ENCODE data around the gene OR52A5.

Gene OR52A5

DNA sequence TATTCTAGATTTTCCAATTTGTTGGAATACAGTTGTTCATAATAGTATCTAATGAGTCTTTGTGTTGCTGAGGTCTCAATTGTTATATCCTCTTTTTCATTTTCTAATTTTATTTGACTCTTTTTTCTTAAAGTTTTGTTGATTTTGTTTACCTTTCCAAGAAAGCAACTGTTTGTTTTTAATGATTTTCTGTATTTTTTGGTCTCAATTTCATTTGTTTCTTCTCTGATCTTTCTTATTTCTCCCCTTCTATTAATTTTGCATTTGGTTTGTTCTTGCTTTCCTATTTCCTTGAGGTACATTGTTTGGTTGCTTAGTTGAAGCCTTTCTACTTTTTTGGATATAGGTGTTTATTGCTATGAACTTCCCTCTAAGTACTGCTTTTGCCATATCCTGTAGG is 21.6 kb upstream of the OR52A5 start:
- no peak overlapping the region for H4K8ac ChIP-seq (ENCODE audit: low read length)
- H3K27me3 ChIP-seq (ENCODE audit: control insufficient read depth in 1 of 2, insufficient read depth in 1 of 2, low read length in 2 of 2): no peaks in the 10 kb centered on the region
- no peak overlapping the region for H2AK5ac ChIP-seq (ENCODE audit: low read length, severe bottlenecking)
- H3K27ac ChIP-seq (ENCODE audit: low read length, poor library complexity, severe bottlenecking): no peak overlapping the region
- no peak overlapping the region for H2BK5ac ChIP-seq (ENCODE audit: low read depth, low read length, poor library complexity, severe bottlenecking)
- H3K36me3 ChIP-seq (ENCODE audit: control insufficient read depth in 1 of 2, insufficient read depth in 2 of 2, low read depth in 1 of 2, low read length in 2 of 2): no peaks in the 10 kb centered on the region
- no peak overlapping the region for H3K14ac ChIP-seq (ENCODE audit: low read length in 2 of 2)
- no peak for DNase-seq
- H2AFZ ChIP-seq (ENCODE audit: low read depth, low read length): no peak overlapping the region
- no peak overlapping the region for H2BK15ac ChIP-seq (ENCODE audit: low read depth, poor library complexity, severe bottlenecking)
- no peak overlapping the region for H3K4ac ChIP-seq (ENCODE audit: low read depth in 1 of 2, low read length in 2 of 2)
- no peak overlapping the region for H3K4me3 ChIP-seq (ENCODE audit: insufficient read depth in 1 of 2, low read depth in 1 of 2, low read length in 2 of 2)
- no peaks in the 10 kb centered on the region for H3K4me1 ChIP-seq (ENCODE audit: control insufficient read depth, insufficient read depth, low read depth, low read length)
- no peak overlapping the region for H4K91ac ChIP-seq (ENCODE audit: low read length)
- H3K18ac ChIP-seq (ENCODE audit: low read depth in 1 of 2, low read length in 2 of 2): no peak overlapping the region
- no peak overlapping the region for H2BK120ac ChIP-seq (ENCODE audit: low read depth, low read length)
- H3K79me1 ChIP-seq (replicated peaks; ENCODE audit: low read length, poor library complexity, severe bottlenecking): no peaks in the 10 kb centered on the region
- H3K9ac ChIP-seq (ENCODE audit: low read length): no peak overlapping the region
- H3K4me2 ChIP-seq (ENCODE audit: low read length, poor library complexity, severe bottlenecking): no peak overlapping the region
- H3K9me3 ChIP-seq (ENCODE audit: control insufficient read depth, low read length): no peaks in the 10 kb centered on the region
- H3K23ac ChIP-seq (ENCODE audit: low read length in 2 of 2): no peak overlapping the region
- no peak overlapping the region for H2BK12ac ChIP-seq (ENCODE audit: low read length in 2 of 2)

DNA sequence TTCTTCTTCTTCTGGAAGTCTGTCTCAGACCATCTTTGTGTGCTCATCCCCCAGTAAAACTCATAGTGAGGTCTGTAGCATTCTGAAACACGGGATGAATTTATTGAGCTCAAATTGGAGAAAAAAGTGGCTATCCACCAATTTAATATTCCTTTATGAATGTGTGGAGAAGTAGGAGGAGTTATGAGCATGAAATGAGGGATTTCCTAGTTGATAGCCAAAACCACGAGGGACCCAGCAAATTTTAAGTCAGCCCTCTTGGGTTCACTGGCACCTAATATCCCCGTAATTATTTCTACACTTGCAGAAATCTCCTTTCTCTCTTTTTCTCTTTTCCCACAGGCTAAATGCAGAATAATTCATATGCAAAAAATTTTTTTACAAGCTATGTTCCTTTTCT is 16.5 kb upstream of the OR52A5 start, which contains the start of gene OR52A1:
Gene OR52A1 (minus strand): TSS at position 101 of the 400 bp plus-strand sequence. CDS start 2,388 bp downstream, outside the sequence.
- H3K27me3 ChIP-seq (ENCODE audit: control insufficient read depth in 1 of 2, insufficient read depth in 1 of 2, low read length in 2 of 2): no peaks in the 10 kb centered on the region
- no peak within 1 kb of the TSS for H4K8ac ChIP-seq (ENCODE audit: low read length)
- H2BK12ac ChIP-seq (ENCODE audit: low read length in 2 of 2): no peak within 1 kb of the TSS
- no peak within 1 kb of the TSS for H3K9ac ChIP-seq (ENCODE audit: low read length)
- H3K4ac ChIP-seq (ENCODE audit: low read depth in 1 of 2, low read length in 2 of 2): no peak within 1 kb of the TSS
- H3K79me1 ChIP-seq (replicated peaks; ENCODE audit: low read length, poor library complexity, severe bottlenecking): no peaks in the 10 kb centered on the region
- H3K9me3 ChIP-seq (ENCODE audit: control insufficient read depth, low read length): no peaks in the 10 kb centered on the region
- H3K4me1 ChIP-seq (ENCODE audit: control insufficient read depth, insufficient read depth, low read depth, low read length): no peaks in the 10 kb centered on the region
- no peak within 1 kb of the TSS for H3K18ac ChIP-seq (ENCODE audit: low read depth in 1 of 2, low read length in 2 of 2)
- no peak within 1 kb of the TSS for H3K23ac ChIP-seq (ENCODE audit: low read length in 2 of 2)
- H3K36me3 ChIP-seq (ENCODE audit: control insufficient read depth in 1 of 2, insufficient read depth in 2 of 2, low read depth in 1 of 2, low read length in 2 of 2): no peaks in the 10 kb centered on the region
- no peak within 1 kb of the TSS for H4K91ac ChIP-seq (ENCODE audit: low read length)
- H2BK15ac ChIP-seq (ENCODE audit: low read depth, poor library complexity, severe bottlenecking): no peak within 1 kb of the TSS
- no peak within 1 kb of the TSS for H2AK5ac ChIP-seq (ENCODE audit: low read length, severe bottlenecking)
- H3K14ac ChIP-seq (ENCODE audit: low read length in 2 of 2): no peak within 1 kb of the TSS
- no peak for DNase-seq
- H2BK120ac ChIP-seq (ENCODE audit: low read depth, low read length): no peak within 1 kb of the TSS
- no peak within 1 kb of the TSS for H3K4me2 ChIP-seq (ENCODE audit: low read length, poor library complexity, severe bottlenecking)
- no peak within 1 kb of the TSS for H3K27ac ChIP-seq (ENCODE audit: low read length, poor library complexity, severe bottlenecking)
- H3K4me3 ChIP-seq (ENCODE audit: insufficient read depth in 1 of 2, low read depth in 1 of 2, low read length in 2 of 2): no peak within 1 kb of the TSS
- 67% methylated on average over 2 of the region's 3 CpGs for WGBS
- no peak within 1 kb of the TSS for H2AFZ ChIP-seq (ENCODE audit: low read depth, low read length)
- H2BK5ac ChIP-seq (ENCODE audit: low read depth, low read length, poor library complexity, severe bottlenecking): no peak within 1 kb of the TSS

DNA sequence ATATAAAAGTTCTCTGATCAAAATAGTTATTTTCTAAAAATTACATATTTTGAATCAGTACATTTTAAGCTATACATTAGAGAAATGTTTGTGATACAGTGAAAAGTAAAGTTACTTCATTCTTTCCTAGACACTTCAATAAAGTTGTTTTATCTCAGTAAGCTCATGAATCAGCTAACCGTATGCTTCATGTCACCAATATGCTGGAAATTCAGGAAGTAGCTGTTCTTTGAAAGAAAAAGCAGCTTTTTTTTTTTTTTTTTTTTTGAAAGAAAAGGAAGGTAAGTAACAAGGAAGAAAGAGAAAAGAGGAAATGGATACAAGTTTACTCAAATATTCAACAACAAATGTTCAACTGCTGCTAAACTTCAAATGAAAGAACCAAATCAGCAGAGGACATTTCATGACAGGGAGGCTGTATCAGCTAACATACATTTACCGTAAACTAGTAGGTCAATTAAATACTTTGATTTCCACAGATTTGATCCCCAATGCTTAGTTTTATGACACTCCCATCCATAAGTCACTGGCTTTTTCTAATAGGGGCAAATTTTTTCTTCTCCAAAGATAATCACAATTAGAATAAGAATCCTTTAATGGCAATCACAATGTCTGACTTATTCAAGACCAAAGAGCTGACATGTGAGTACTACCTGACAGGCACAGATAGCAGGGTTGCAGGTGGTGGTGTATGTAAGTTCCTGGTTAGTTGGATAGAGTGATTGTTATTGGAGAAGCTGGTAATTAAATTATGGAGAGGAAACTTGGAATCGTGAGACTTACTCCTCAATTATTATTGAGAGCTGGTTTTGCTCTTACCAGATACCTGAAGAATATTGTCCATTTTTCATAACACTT is 15.6 kb upstream of the OR52A5 start:
- Histone ChIP-seq H3K27me3 (ENCODE audit: control insufficient read depth in 1 of 2, insufficient read depth in 1 of 2, low read length in 2 of 2) (no peaks in the 10 kb centered on the region), H3K4ac (ENCODE audit: low read depth in 1 of 2, low read length in 2 of 2) (no peak overlapping the region), H2BK5ac (ENCODE audit: low read depth, low read length, poor library complexity, severe bottlenecking) (no peak overlapping the region), H3K9ac (ENCODE audit: low read length) (no peak overlapping the region), H3K79me1 (replicated peaks; ENCODE audit: low read length, poor library complexity, severe bottlenecking) (no peaks in the 10 kb centered on the region), H2AK5ac (ENCODE audit: low read length, severe bottlenecking) (no peak overlapping the region), H3K23ac (ENCODE audit: low read length in 2 of 2) (no peak overlapping the region), H2BK15ac (ENCODE audit: low read depth, poor library complexity, severe bottlenecking) (no peak overlapping the region), H3K27ac (ENCODE audit: low read length, poor library complexity, severe bottlenecking) (no peak overlapping the region), H3K4me2 (ENCODE audit: low read length, poor library complexity, severe bottlenecking) (no peak overlapping the region), H2BK120ac (ENCODE audit: low read depth, low read length) (no peak overlapping the region), H2BK12ac (ENCODE audit: low read length in 2 of 2) (no peak overlapping the region), H2AFZ (ENCODE audit: low read depth, low read length) (no peak overlapping the region), H3K14ac (ENCODE audit: low read length in 2 of 2) (no peak overlapping the region), H3K9me3 (ENCODE audit: control insufficient read depth, low read length) (no peaks in the 10 kb centered on the region), H3K4me1 (ENCODE audit: control insufficient read depth, insufficient read depth, low read depth, low read length) (no peaks in the 10 kb centered on the region), H3K36me3 (ENCODE audit: control insufficient read depth in 1 of 2, insufficient read depth in 2 of 2, low read depth in 1 of 2, low read length in 2 of 2) (no peaks in the 10 kb centered on the region), H3K18ac (ENCODE audit: low read depth in 1 of 2, low read length in 2 of 2) (no peak overlapping the region), H4K91ac (ENCODE audit: low read length) (no peak overlapping the region), H3K4me3 (ENCODE audit: insufficient read depth in 1 of 2, low read depth in 1 of 2, low read length in 2 of 2) (no peak overlapping the region), H4K8ac (ENCODE audit: low read length) (no peak overlapping the region)
- 87% methylated on average over 2 of the region's 3 CpGs for WGBS
- no peak for DNase-seq

DNA sequence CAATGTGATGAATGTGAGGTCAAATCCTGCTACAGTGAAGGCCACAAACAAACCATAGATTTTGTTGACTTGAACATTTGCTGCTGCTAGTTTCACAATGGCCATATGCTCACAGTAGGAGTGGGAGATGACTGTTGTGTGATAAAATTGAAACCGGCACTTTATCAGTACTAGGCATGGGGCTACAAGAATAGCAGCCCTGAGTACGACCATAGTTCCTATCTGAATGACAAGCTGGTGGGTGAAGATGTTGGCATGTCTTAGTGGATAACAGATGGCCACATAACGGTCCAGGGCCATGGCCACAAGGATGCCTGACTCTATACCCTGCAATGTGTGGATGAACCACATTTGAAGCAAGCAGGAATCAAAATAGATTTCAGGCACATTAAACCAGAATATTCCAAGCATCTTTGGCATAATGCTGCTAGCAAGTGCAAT is 13.6 kb upstream of the OR52A5 start:
- Histone ChIP-seq H3K4me3 (ENCODE audit: insufficient read depth in 1 of 2, low read depth in 1 of 2, low read length in 2 of 2) (no peak overlapping the region), H3K4me1 (ENCODE audit: control insufficient read depth, insufficient read depth, low read depth, low read length) (no peaks in the 10 kb centered on the region), H3K23ac (ENCODE audit: low read length in 2 of 2) (no peak overlapping the region), H2AK5ac (ENCODE audit: low read length, severe bottlenecking) (no peak overlapping the region), H2BK5ac (ENCODE audit: low read depth, low read length, poor library complexity, severe bottlenecking) (no peak overlapping the region), H3K4ac (ENCODE audit: low read depth in 1 of 2, low read length in 2 of 2) (no peak overlapping the region), H2BK120ac (ENCODE audit: low read depth, low read length) (no peak overlapping the region), H4K91ac (ENCODE audit: low read length) (no peak overlapping the region), H2BK12ac (ENCODE audit: low read length in 2 of 2) (no peak overlapping the region), H3K14ac (ENCODE audit: low read length in 2 of 2) (no peak overlapping the region), H3K18ac (ENCODE audit: low read depth in 1 of 2, low read length in 2 of 2) (no peak overlapping the region), H2AFZ (ENCODE audit: low read depth, low read length) (no peak overlapping the region), H3K27me3 (ENCODE audit: control insufficient read depth in 1 of 2, insufficient read depth in 1 of 2, low read length in 2 of 2) (no peaks in the 10 kb centered on the region), H3K4me2 (ENCODE audit: low read length, poor library complexity, severe bottlenecking) (no peak overlapping the region), H3K79me1 (replicated peaks; ENCODE audit: low read length, poor library complexity, severe bottlenecking) (no peaks in the 10 kb centered on the region), H3K9ac (ENCODE audit: low read length) (no peak overlapping the region), H3K9me3 (ENCODE audit: control insufficient read depth, low read length) (no peaks in the 10 kb centered on the region), H3K27ac (ENCODE audit: low read length, poor library complexity, severe bottlenecking) (no peak overlapping the region), H3K36me3 (ENCODE audit: control insufficient read depth in 1 of 2, insufficient read depth in 2 of 2, low read depth in 1 of 2, low read length in 2 of 2) (no peaks in the 10 kb centered on the region), H2BK15ac (ENCODE audit: low read depth, poor library complexity, severe bottlenecking) (no peak overlapping the region), H4K8ac (ENCODE audit: low read length) (no peak overlapping the region)
- WGBS: 69% methylated on average over 3 of the region's 3 CpGs
- no peak for DNase-seq

All from mesenchymal stem cell (in vitro differentiated cells and primary cell).